GM21737 (cell line): ENCODE data around the gene ACTL7B.

ENCODE experiments used
- ATAC-seq: cut with Tn5 transposase; IDR thresholded peaks from one replicate; pipeline ENCODE4 v1.9.1; 2021; ENCODE audit warnings: mild to moderate bottlenecking, moderate library complexity; ENCODE audit not compliant: unreplicated experiment

Gene ACTL7B

DNA sequence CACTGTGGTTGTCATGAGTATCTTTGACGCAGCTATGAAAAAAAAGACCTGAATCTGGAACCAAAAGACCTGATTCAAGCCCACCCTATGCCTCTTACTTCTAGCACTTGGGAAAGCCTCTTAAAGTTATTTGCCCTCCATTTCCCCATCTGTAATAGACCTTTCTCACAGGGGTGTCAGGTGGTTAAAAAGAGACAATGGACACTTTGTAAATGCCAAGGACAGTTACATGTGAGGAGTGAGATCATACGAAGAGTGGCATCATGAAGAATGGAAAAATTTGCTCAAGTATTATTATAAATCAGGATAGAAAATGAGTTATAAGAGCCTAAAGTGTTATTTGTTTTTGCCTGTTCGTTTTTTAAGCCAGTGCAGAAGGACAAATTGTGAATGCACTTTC is 46.5 kb downstream of the ACTL7B start:
- no peak for ATAC-seq
